WERI-Rb-1 (cell line): ENCODE measurements around the gene RNF181.

Experiments used
- DNase-seq: peaks from one replicate; pipeline ENCODE4 v3.0.0-alpha.2; 2020
- H3K27ac ChIP-seq: fragments of 250-450 bp; sonication (Bioruptor Pico); 2 replicates; pipeline ENCODE4 v1.5.1; 2020; ENCODE audit warnings: mild to moderate bottlenecking, moderate library complexity
- H3K27me3 ChIP-seq: fragments of 250-450 bp; sonication (Bioruptor Pico); 2 replicates; pipeline ENCODE4 v1.5.1; 2021; ENCODE audit warnings: mild to moderate bottlenecking, low read depth, moderate library complexity; ENCODE audit not compliant: insufficient read depth, severe bottlenecking
- H3K36me3 ChIP-seq: fragments of 250-450 bp; sonication (Bioruptor Pico); 2 replicates; pipeline ENCODE4 v1.5.1; 2020; ENCODE audit warnings: mild to moderate bottlenecking, moderate library complexity
- H3K4me3 ChIP-seq: 2 replicates; pipeline ENCODE4 v1.5.1; 2011; ENCODE audit warnings: low read depth, mild to moderate bottlenecking, control low read depth, low read length
- H3K9me3 ChIP-seq: fragments of 250-450 bp; sonication (Bioruptor Pico); 2 replicates; pipeline ENCODE4 v1.5.1; 2021; ENCODE audit warnings: mild to moderate bottlenecking, moderate library complexity; ENCODE audit not compliant: severe bottlenecking
- CTCF ChIP-seq: IDR thresholded peaks from 2 replicates; pipeline ENCODE4 v1.5.1; 2011; ENCODE audit warnings: low read depth, mild to moderate bottlenecking, control low read depth, inconsistent platforms, low read length

Gene RNF181

GRCh38 chr2:85578243-85579180 is 17.0 kb upstream of the RNF181 start:
- TF ChIP-seq CTCF, result no peak
- H3K27ac ChIP-seq, result no peak overlapping the region
- no peak for DNase-seq

GRCh38 chr2:85579266-85579935 is 16.1 kb upstream of the RNF181 start:
- Histone ChIP-seq H3K27ac (no peak overlapping the region), H3K36me3 (no peaks in the 10 kb centered on the region), H3K27me3 (no peaks in the 10 kb centered on the region), H3K9me3 (no peaks in the 10 kb centered on the region), H3K4me3 (no peak overlapping the region)
- TF ChIP-seq CTCF, result no peak
- DNase-seq, result no peak

More at GRCh38 chr2:85578243-85579180, 17.0 kb upstream of the RNF181 start:
- Histone ChIP-seq H3K27me3 (no peaks in the 10 kb centered on the region), H3K9me3 (no peaks in the 10 kb centered on the region), H3K4me3 (no peak overlapping the region), H3K36me3 (no peaks in the 10 kb centered on the region)

GRCh38 chr2:85580206-85580605 is 15.3 kb upstream of the RNF181 start:
- H3K27ac ChIP-seq, result no peak overlapping the region
- H3K4me3 ChIP-seq, result no peak overlapping the region
- no peak for TF ChIP-seq CTCF
- H3K36me3 ChIP-seq, result no peaks in the 10 kb centered on the region
- H3K9me3 ChIP-seq, result no peaks in the 10 kb centered on the region
- DNase-seq, result no peak
- no peaks in the 10 kb centered on the region for H3K27me3 ChIP-seq

GRCh38 chr2:85582492-85582891 is 13.1 kb upstream of the RNF181 start:
- no peak for DNase-seq

GRCh38 chr2:85583667-85584353 is 11.7 kb upstream of the RNF181 start:
- no peaks in the 10 kb centered on the region for H3K27me3 ChIP-seq
- no peak for DNase-seq
- TF ChIP-seq CTCF, result no peak
- H3K27ac ChIP-seq, result no peak overlapping the region
- H3K9me3 ChIP-seq, result no peaks in the 10 kb centered on the region
- no peak overlapping the region for H3K4me3 ChIP-seq
- H3K36me3 ChIP-seq, result no peaks in the 10 kb centered on the region

More at GRCh38 chr2:85582492-85582891, 13.1 kb upstream of the RNF181 start:
- Histone ChIP-seq H3K27me3 (no peaks in the 10 kb centered on the region), H3K36me3 (no peaks in the 10 kb centered on the region), H3K27ac (no peak overlapping the region), H3K9me3 (no peaks in the 10 kb centered on the region), H3K4me3 (no peak overlapping the region)
- no peak for TF ChIP-seq CTCF
